EH (cell line): ENCODE measurements around the gene KCNMA1.
"Not testable (repeated sequence)": the region's sequence is repeated elsewhere in the genome, so short reads cannot be mapped to it uniquely, and the experiment has no call there.

Source experiments
- DNase-seq: peaks from one replicate; pipeline ENCODE4 v3.0.0-alpha.2; 2015; ENCODE audit warnings: low read depth

The KCNMA1 gene

DNA sequence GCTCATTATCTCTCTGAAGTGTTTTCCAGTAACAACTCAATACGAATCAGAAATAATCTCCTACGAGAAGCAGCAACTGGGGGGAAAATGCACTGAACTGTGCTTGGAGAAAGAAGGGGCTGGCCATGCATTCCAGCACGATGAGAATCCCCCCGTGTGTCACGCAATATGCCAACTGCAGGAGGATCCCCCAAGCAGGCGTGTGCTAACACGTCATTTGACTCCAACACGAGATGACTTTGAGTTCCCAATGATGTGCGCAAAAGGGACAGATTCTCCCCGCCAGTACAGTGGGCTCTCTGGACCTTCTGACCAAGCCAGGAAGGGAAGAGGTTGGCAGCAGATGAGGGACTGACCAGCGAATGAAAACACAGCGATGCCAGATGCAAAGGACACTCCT is 105.5 kb downstream of the KCNMA1 start:
- DNase-seq: peak; percentile 95

DNA sequence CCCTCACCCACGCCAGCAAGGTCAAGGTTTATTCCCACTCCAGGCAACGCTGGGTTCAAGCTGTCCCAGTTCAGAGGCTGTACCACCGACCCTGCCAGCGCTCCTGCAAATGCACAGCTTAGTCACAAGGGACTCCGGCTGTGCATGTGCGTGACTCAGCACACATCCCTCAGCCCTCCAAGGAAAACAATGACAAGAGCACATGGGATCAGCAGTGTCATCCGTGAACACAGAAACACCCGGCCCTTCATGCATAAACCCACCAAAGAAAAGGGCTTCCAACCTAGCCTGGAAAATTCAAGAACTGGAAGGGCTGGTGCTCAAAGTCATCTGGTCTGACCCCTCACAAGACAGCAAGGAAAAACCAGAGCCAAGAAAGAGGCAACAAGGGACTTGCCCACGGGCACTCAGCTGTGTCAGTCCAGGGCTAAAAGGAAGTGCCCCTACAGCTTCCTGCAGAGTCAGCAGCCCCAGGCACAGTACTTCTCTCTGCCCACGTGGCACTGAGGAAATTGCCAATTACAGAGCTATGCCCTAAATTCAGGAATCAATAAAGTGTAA is 106.1 kb downstream of the KCNMA1 start:
- peak; percentile 94 for DNase-seq

DNA sequence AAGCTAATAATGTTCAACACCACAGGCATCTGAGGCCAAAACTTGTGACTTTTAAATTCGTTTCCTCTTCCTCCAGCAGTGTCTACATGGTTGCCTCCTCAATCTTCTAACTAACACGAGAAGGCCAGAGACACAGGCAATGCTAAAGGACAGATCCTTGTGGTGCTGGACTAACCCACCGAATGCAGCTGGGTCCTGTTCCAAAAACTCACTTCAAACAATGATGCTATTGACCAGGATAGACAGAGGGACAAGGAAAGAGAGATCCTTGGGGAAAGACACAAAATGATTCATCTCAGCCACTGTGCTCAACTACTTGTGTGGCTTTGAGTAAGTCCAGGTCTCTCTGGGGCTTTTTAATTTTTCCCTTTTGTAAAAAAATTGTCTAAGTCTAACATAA is 107.6 kb downstream of the KCNMA1 start:
- DNase-seq: no peak

DNA sequence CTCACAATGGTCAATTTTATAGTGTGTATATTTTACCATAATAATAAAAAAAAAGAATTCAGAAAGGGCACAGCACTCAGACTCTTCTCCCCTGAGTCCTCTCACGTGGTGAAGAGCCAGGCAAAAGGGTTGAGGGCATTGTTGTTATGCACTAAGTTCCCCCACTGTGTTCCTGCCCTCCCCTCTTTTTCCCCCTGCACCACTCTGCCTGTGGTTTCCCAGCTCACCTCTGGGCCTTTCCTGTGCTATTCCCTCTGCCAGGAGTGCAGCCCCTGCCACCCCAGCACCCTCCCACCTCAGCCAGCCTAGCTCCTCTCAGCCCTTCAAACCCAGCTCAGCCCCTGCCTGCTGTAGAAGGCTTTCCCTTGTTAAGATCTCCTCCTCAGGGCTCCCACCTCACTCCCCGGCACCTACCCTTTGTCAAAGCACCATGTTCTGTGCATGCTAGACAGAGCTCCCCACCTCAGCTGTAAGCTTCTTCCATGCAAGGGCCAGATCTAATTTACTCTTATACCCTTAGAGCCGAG is 108.5 kb downstream of the KCNMA1 start:
- DNase-seq: no peak

DNA sequence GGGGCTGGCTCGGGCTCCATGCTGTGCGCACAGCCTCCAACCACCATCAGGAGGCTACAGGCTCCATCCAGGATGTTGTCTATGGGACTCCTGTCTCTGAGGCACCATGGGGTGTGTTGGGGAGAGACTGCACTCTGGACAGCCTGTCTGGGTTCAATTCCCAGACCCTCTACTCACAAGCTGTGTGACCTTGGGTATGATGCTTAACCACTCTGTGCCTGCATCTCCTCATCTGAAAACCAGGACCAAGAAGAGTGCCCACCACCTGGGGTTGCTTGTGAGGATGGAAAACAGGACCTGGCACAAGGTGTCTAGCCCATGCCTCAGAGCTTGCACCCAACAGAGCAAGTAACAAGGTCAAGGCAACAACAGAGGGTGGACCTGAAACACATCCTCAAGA is 109.8 kb downstream of the KCNMA1 start:
- DNase-seq: no peak

DNA sequence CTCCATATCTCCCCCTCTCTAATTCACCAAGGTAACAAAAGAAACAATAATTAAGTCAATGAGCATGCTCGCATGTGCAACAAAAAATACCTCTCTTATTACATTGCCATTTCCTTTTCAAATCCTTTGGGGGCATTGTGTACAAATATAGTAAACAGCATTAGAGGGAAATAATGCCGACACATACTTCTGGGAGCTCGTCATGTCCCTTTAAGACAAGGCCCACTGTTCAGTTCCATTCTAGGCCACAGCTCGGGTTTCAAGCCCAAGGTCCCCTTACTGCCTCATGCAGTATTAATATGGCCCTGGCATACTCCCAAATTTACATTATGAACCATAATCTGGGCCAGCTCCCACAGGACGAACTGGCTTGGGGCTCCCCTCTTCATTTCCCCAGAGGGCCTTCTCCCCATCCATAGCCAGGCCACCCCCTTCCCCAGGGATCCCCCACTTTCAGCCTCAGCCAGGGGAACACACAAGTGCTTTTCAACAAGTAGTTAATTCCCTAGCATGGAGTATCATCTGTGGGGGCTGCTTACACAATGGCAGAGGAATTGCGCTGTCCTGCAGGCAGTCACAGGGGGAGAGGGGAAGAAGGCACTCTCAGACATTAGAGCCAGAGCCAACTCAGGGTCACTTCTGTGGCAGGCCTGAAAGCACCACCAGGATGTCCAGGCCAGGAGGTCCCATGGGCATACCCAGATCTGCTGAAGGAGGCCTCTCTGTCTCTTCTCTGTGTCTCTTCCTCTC is 110.6 kb downstream of the KCNMA1 start:
- no peak for DNase-seq

DNA sequence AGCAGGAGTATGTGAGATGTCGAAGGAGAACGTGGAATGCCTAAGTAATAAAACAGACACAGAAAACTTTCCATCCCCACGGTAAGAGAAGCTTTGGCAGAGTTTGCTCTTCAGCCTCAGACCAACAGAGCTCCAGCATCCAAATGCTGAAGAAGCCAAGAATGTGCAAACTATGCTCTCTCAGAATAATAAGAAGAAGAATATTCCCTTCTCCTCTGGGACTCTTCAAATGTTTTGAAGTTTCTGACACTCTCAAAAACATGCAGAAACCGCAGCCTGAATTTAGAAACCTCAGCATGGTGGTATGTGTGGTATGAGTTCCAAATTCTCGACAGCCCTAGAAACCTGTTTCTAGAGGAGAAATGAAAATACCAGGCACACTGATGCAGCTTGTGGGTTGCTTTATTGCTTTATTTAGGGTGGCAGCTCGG is 113.3 kb downstream of the KCNMA1 start:
- DNase-seq: peak; percentile 97

DNA sequence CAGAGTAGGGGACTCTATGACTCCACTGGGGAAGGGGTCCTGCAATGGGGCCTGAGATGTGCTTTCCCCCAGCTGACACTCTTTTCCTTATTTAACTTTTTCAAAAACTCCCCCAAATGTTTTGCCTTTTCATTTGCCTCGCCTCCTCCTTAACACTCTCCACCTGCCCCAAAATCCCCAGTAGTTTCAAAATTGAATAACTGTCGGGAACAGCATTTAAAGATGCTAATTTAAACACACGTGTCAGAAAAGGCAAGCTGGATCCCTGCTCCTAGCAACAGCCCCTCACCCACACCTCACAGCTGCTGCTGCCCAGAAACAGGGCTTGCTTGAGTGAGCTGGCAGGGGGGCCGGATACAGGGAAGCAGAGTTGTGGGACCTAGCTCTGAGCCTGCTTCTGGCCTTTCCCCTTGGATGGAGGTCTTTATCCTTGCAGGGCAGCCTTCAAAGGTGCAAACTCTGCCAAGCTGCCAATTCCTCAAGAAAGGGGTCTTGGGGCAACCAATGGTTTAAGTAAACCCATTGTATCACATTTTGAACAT is 115.3 kb downstream of the KCNMA1 start:
- no peak for DNase-seq

DNA sequence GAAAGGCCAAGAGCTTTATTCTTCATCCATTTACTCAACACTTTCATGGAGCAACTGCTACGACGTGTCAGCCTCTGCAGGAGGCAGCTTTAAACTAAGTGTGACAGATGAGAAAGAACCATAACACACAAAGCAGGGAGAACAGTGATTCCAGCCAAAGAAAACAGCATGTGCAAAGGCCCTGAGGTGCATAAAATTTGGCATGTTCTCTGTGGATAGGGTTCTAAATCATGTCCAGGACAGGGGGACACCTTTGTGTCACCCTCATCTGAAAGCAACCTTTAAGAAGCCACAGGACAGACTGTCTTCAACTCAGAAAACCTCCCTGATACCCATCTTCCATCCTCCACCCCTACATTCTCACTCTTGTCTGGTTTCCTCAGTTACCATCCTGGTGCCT is 116.6 kb downstream of the KCNMA1 start:
- no peak for DNase-seq

DNA sequence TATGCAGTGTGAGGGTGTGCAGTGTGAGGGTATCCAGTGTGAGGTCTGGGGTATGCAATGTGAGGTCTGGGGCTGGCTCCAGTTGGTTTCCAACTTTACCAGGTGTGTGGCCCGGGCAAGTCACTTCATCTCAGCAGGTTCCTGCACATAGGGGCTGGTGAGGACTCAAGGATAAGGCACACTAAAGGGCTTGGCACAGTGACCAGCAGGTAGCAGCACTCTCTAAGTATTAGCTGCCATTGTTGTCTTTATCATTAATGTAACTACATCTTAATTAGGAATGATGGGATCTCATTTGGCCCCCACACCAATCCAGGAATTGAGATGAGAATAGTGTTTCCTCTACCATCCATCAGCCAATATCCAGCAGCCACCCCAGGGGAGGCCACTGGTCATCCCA is 117.3 kb downstream of the KCNMA1 start:
- DNase-seq: no peak

DNA sequence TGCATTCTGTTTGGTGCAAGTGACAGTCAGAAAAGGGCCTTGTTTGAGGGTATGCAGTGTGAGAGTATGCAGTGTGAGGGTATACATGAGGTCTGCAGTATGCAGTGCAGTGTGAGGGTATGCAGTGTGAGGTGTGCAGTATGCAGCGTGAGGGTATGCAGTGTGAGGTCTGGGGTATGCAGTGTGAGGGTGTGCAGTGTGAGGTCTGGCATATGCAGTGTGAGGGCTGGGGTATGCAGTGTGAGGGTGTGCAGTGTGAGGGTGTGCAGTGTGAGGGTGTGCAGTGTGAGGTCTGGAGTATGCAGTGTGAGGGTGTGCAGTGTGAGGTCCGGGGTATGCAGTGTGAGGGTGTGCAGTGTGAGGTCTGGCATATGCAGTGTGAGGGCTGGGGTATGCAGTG is 117.8 kb downstream of the KCNMA1 start:
- DNase-seq: not testable (repeated sequence)

DNA sequence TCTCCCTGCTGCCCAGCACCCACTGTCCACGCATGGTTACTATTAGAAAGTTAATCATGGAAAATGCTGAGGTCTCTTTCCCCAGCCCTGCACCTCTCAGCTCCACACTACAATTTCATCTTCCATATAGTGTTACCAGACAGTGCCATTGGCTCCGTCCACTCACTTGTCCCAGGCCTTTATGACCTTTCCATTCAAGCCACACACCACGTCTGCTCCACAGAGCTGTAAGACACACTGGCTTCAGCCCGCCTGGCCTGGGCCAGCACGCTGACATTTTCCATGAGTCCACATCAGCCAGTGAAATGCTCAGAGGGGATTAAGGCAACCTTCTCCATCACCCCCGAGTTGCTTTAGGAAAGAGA is 118.7 kb downstream of the KCNMA1 start:
- no peak for DNase-seq

DNA sequence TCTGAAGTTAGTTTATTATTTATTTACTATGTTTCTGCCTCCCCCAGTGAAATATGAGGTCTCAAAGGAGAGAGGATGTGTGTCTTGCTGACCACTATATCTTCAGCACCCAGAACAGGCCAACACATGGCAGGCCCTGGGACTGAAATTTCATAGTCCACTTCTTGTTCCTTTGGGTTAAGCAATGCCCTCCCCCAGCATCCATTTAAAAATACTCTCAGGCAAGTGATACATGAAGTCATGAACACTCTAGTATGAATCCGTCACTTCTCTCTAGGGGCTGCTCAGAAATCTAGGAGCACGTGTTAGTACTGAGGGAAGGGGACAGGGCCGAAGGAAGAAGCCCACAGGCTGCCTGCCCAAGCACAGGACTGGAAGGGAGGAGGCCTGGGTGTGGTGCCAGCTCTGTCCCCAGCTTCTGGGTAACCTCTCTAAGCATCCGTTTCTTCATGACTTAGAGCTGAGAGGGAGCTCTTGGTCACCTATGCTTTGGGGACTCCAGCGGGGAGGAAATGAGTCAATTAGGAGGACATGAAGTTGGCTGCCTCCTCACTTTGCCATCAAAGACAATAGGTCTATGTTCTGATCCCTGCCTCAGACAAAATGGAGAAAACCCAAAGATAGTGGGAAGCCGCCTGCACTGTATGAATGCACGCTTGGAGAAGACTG is 119.2 kb downstream of the KCNMA1 start:
- no peak for DNase-seq

DNA sequence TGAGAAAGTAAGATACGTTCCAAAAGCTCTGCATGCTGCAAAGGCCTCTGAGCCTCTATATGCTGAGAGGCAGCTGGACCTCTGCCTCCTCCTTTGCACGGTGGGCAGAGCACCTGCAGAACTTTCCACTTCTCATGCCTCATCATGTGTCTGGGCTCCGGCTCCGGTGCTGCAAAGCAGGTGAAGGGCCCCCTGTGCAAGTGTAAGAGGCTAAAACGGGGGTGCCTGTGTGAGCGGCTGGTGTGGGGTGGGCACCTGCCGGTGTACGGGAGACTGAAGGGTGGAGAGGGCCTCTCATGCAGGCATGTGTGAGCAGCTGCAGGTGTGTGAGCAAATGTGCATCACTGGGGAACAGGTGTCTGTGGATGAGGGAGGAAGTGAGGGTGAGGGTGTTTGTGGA is 121.0 kb downstream of the KCNMA1 start:
- DNase-seq: no peak

DNA sequence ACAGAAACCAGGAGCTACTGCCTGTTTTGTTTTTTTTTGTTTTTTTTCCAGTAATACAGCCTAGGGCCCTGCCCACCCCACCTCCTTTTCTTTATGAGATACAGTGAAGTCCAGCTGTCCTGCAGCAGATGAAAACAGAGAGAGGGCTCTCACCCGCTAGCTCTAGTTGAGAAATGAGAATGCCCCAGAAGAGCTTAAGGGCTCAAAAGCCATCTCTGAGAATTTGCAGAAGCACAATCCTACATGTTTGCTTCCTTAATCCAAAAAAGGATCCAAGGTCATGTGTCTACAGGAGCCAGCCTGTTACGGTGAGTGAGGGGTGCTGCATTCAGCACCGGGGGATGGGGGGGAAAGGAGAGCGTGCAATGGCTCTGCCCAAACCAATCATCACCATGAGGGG is 122.7 kb downstream of the KCNMA1 start:
- DNase-seq: no peak

DNA sequence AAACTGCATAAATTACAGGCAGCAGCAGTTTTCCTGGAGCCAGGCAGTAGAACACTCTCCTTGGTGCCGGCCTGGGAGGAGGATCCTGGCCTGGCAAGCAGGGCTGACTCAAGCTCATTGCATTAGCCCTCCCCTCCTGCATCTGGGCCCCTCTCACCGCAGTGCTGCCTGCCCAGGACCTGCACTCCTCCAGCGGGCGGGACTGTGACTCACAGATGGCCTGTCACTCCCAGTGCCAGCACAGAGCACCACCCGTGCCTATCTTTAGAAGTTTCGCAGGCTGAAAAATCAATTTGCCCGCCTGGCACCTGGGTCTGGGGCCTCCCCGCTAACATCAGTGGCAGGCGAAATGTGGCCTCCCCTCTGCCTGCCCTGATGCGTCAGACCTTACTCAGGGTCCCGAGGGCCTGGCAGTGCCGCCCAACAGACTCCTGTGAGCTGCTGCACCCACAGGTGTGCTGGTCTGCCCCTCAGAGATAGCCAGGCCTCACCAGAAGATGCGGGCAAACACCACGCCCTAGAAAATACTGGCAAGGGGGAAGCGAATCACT is 123.8 kb downstream of the KCNMA1 start:
- DNase-seq: peak; percentile 92

DNA sequence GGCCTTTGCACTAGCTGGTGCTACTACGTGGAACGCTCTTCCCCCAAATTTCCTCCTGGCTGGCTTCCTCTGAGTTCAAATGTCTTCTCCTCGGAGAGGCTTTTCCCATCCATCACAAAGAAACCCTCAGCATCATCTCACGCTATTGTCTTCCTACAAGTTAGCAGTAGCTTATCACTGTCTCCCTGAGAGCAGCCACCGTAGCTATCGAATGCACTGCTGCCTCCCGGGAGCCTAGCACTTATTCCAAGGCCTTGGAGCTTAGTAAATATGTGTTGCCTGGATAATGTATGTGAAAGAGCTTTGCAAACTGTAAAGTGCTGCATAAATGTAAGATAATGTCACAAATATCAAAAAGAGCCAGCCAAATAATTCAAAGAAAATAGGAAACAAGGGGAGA is 124.4 kb downstream of the KCNMA1 start:
- no peak for DNase-seq

DNA sequence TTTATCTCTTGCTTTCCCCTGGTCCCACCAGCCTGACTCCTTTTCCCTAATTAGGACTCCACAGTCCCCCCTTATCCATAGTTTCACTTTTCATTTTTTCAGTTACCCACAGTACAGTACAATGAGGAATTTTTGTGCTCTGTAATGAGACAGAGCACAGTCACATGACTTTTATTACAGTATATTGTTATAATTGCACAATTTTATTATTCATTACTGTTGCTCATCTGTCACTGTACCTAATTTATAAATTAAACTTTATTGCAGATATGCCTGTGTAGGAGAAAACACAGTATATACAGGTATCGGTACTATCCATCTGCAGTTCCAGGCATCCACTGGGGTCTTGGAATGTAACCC is 125.4 kb downstream of the KCNMA1 start:
- peak; percentile 46 for DNase-seq

DNA sequence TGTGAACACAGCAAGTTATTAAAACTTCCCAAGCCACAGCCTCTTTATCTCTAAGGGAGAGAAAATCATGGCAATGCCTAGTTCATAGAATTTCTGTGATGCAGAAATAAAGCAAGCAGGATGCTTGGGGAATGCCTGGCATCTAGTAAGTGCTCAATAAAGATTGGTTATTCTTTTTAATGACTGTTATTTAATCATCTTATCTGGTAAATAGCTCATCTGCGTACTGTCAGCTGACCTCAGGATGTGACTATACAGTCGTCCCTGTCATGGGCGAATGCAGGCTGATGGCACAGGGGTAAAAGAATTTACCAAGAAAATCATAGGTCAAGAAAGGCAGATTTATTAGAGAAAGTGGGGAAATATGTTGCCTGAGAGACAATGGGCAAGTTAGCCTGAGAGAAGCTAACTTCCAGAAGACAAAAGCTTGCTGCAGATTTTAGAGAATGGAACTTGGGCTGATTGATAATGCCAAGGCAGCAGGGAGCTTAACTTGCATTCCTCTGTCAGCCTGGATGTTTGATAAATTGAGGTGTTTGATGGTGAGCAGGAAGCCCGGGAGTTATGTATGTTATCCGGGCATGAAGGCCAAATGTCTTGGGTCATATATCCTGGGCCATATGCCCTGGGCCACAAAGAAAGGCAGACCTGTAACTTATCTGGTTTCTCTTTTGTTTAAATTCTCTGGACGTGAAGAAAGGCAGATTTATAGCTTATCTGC is 126.0 kb downstream of the KCNMA1 start:
- DNase-seq: peak; percentile 58

DNA sequence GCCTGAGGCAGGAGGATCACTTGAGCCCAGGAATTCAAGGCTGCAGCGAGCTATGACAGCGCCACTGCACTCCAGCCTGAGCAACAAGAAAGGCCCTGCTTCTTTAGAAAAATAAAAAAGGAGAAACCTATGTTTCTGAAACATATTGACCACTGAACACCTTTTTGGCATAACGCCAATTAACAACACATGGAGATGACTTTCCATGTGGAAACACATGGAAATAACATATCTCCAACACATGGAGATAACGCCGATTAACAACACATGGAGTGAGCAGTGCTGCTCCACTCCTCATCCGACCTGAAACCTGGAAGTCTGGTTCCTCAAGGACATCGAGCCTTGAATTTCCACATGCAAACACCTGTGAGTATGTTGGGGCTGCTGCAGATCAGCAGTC is 126.9 kb downstream of the KCNMA1 start:
- DNase-seq: no peak

DNA sequence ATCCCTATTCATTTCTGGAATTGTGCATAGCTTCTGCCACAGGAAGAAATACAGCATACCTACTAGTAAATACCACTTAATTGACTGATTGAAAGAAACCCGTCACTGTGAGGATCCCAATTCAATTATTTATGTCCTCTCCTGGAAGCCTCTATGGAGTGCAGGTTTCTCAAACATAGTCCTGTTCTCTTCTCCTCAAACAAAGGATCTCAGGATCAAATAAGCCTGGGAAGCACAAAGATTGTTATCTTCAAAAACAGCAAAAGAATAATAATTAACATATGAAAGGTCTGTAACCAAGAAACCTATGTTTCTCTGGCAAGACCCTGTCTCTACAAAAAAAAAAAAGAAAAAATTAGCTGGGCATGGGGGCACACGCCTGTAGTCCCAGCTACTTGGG is 127.3 kb downstream of the KCNMA1 start:
- DNase-seq: no peak

DNA sequence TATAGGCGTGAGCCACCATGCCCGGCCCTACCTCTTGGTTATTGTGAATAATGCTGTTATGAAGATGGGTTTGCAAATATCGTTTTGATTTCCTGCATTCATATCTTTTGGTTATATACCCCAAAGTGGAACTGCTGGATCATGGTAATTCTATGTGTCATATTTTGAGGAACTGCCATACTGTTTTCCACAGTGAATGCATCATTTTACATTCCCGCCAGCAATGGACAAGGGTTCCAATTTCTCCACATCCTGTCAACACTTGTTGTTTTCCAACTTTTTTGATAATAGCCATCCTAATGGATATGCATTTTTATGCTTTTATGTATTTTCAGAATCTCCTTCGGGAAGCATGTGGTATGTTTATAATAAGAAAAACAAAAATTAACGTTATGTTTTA is 128.2 kb downstream of the KCNMA1 start:
- no peak for DNase-seq
